Fibroblast of skin of scalp (primary cell): ENCODE measurements around the gene GDA.
A peak's percentile ranks its signal among the peaks of the same experiment; 100 is the strongest.
"Not testable (repeated sequence)": the region's sequence is repeated elsewhere in the genome, so short reads cannot be mapped to it uniquely, and the experiment has no call there.

Experiments
- DNase-seq: peaks from one replicate; pipeline ENCODE4 v3.0.0-alpha.2; 2013

GDA gene

DNA sequence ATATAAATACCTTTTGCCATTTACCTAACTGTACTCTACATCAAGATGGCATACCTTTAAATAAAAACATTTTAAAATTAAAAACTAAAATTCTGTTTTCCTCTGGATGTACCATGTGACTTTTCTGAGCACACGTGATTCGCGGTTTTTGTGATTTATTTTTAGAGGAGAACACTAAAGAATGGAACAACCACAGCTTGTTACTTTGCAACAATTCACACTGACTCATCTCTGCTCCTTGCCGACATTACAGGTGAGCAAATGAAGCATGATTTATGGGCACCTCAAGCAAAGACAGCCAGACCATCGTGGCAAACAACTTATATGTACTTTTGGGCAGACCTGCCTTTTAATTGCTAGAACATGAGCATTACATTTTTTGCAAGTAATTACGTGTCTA, 61.3 kb downstream of the GDA start:
- DNase-seq = no peak

DNA sequence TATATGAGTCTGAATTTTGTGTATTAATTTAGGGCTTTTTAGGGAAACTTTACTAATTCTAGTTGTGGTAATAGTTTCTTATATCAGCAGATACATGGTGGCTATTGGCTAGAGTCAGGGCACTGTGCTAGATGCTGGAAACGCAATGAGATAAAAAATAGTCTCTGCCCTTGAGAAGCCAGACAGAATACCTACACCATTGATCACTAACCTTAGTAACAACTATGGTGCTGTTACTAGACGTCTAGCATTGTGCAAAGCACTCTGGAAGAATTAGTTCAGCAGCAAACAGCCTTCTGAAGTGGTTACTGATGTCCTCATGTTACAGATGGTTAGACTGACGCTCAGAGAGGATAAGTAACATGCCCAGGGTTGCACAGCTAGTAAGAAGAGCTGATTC, 61.8 kb downstream of the GDA start:
- DNase-seq = no peak

DNA sequence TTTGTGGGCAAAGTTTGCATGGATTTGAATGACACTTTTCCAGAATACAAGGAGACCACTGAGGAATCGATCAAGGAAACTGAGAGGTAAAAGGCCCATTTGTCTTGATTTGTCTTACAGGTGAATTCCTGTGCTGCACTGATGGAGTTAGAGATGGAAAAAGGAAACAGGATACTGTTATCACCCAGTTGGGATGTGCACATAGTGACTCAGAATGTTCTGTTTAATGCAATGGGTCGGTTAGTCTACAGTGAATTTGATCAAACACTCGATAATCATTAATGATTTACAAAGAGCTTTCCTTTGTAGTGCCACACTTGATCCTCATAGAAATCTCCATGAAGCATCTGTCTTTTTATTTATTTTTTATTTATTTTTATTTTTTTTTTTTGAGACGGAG, 64.7 kb downstream of the GDA start:
- DNase-seq = no peak

DNA sequence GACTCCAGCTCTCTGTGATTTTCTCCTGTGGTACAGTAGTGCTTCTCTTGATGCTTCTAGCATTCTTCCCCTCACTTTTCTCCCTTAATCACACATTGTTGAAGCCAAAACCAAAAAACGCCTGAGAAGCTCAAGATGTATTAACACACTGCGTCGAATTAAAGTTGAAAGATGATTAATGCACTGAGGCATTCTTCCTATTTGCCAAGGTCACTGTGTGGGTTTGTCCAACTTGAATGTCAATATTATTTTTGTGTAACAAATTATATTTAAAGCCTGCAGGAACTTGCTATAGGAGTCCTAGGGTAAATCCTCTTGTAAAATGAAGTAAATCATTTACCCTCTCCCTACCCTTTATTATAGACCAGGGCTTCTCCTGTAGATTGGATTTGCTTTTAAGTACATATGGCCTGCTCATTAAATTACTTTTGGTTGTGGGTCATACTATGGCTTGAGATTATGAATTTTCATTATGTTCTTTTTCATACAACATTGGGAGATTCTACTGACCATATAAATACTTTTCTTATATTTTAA, 68.1 kb downstream of the GDA start:
- DNase-seq = no peak

DNA sequence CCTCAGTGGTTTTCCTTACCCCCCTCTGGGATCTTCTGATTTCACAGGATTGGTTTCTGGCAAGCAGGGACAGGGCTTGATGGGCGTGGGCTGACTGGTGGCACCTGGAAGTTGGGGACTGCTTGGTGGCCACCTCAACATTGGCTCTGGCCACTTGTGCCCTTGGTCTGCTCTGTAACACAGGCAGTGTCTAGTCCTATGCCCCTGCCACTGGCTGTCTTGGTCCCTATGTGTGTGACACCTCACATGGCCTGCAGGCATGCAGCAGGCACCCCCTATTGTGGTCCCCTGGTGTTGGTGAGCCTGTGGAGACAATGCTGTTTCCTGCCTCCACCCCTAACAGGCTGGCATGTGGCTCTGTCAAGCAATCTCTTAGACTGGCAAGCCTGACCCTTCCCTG, 71.3 kb downstream of the GDA start:
- DNase-seq = no peak

DNA sequence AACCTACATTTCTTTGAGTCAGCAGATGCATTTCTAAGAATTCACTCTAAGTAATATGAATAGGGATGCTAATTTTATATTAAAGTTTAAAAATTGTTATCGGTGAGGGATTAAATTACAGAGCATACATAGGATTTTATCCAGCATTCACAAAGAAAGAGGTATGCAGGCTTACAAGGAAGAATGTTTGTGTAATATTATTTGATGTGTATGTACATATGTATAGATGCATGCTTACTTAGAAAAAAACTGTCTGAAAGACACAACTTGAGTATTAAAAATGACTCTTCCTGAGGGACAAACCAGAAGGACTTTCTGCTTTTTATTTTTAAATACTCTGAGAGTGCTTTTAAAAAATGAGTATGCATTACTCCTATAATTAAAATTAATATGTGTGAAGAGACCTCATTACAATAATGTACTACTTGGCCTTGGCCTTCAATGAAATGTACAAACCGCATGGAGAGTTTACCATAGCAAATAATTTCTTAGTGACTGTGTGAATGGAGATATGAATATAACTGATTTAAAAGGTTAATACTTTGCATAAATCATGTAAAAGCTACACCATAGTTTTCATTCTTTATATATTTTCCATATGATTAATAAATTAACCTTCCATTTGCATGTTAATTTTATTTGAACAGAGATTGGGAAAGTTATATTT, 77.0 kb downstream of the GDA start:
- no peak for DNase-seq

DNA sequence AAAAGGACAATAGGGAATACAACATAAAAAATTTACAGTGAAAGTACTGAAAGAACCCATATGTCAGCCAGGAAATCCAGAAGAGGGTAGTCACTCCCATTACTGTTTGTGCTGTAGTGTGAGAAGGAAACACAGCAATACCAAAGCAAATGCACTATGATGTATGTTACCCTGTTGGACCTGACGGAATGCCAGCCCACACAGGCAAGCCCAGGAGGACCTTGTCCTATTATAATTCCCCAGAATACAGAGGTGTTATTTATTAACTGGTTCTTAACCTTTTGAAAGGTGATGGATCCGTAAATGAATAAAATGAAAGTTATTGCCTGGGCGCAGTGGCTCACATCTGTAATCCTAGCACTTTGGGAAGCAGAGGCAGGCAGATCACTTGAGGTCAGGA, 79.0 kb downstream of the GDA start:
- no peak for DNase-seq

DNA sequence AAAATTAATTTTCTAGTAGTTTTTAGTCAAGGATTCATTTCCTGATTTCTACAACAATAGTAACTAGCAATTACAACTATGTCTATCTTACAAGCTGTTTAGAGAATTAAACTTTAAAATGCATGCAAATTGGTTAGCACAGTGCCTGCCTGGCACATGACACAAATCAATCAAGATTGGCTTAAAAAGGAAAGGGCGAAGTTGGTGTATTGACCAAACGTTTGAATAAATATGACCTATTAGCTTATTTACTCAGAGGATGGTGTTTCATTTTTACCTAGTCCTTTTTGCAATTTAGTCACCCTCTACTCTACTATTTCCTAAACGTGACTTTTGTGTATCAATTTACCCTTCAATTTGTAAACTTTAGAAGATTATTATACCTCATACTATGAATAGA, 83.5 kb downstream of the GDA start:
- no peak for DNase-seq

DNA sequence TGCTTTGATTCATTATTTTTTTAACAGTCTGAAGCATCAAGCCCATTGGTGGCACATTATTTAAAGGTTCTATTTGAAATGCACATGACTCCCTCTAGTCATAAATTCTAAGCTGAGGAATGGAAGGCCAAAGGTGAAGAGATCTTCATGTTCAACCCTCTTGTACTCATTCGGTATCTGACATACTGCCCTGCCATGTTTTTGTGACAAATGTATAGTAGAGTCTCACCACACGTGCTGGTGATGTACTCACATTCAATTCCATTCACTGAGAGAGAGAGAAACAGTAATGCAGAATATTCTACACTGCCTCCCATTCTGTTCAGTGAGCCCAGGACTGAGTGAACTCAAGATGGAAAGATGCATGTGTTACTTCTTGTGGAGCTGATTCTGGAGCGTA, 98.3 kb downstream of the GDA start:
- no peak for DNase-seq

DNA sequence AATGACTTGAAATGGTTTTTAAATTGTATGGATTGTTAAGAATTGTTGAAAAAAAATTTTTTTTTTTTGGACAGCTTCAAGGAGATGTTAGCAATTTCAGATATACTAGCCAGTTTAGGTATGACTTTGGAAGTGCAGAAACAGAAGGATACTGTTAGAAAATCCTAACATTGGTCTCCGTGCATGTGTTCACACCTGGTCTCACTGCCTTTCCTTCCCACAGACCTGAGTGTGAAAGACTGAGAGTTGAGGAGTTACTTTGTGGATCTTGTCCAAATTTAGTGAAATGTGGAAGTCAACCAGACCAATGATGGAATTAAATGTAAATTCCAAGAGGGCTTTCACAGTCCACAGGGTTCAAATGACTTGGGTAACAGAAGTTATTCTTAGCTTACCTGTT, 102.3 kb downstream of the GDA start:
- no peak for DNase-seq

DNA sequence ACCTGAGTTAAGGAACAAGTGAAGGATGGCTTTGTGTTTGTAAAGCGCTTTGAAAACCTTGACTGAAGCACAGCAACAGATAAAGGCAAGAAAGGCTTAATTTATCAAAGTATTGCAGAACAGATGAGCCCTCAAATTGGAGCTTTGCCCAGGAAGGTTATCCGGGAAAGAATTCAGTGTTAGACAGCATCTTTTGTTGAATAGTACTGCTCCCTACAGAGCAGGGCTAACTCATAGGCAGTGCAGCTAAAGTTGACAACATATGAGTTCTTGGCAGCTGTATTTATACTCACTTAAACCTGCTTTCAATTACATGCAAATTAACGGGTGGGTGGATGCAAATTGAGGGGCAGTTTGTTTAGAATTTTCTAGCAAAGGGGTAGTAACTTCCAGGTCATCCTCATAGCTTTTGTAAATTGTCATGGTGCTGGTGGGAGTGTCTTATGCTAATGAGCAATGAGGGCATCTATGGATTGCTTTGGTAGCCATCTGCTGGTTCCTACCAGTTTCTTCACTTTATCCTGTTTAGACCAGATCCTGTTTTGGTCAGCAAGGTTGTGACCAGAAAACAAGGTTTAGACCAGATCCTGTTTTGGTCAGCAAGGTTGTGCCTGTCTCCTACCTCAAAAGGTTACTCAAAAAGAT, 105.8 kb downstream of the GDA start:
- DNase-seq = no peak

DNA sequence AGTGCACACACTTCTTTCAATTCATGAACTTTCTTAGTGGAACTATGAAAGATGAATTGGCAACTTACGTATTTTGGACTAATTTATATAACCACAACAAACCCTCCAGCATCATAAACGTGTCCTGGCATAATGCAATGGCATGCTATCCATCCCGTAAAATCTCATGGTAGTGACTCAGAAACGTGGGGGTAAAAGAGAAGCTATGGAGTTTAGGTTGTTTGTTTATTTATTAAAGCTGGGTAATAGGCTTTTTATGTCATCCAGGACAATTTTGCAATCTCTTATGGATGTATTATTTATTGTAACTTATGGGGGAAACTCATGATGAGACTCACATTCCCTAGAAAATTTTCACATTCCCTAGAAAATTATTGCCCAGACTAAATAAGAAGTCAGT, 106.3 kb downstream of the GDA start:
- DNase-seq = no peak

DNA sequence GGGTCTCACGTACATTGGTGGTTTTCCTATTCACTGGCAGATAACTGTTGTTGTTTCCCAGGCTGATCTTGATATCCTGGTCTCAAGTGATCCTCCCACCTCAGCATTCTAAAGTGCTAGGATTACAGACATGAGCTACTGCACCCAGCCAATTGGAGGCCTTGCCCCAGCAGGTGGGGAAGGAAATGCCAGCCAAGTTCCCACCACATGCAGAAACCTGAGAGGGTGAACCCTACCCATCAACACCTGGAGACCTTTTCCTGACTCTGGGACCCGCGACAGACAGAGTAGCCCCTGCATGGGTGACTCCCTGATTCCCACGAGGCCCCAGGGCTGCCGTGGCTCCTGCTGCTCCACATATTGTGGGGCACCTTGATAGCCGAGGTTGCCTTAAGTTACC, 107.7 kb downstream of the GDA start:
- DNase-seq = no peak

DNA sequence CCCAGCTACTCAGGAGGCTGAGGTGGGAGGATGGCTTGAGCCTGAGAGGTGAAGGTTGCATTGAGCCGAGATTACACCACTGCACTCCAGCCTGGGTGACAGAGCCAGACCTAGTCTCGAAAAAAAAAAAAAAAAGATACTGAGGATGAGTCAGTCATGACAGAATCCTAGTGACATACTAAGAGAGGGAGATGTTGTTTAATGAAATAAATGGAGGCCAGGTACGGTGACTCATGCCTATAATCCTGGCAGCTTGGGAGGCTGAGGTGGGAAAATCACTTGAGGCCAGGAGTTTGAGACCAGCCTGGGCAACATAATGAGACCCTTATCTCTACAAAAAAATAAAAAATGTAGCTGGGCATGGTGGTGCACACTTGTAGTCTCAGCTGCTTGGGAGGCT, 108.6 kb downstream of the GDA start:
- no peak for DNase-seq

DNA sequence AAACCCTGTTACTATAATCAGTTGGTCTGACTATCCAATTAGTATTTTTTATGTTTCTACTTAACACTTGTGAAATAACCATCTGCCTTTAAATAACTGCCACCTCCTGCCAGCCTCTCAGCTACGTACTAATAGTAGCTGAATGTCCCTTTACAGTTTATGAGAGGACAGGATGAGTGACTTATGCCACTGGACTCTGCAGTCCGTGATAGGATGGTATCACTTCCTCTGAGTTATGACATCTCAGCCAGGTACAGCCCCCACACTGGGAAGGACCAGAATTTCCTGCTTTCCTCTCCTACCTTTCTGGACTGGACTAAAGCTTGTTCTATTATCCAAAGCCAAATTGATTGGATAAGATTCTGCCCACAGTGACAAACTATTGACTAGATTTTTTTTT, 112.8 kb downstream of the GDA start:
- no peak for DNase-seq

DNA sequence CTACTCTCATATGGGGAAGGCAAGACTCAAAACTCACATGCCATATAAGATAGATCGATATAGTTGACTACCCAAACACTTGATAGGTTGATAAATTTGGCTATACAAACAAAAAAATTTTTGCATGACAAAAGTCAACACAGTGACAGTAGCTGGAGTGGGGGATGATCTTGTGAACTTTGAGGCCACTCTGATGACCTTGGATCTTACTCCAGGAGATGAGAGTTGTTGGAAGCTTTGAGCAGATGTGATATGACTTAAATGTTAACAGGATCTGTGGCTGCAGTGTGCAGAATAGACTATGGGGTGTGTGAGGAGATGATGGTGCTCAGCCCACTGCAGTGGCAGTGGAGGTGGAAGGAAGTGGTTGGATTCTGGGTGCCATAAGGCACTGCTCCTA, 114.3 kb downstream of the GDA start:
- DNase-seq = no peak

DNA sequence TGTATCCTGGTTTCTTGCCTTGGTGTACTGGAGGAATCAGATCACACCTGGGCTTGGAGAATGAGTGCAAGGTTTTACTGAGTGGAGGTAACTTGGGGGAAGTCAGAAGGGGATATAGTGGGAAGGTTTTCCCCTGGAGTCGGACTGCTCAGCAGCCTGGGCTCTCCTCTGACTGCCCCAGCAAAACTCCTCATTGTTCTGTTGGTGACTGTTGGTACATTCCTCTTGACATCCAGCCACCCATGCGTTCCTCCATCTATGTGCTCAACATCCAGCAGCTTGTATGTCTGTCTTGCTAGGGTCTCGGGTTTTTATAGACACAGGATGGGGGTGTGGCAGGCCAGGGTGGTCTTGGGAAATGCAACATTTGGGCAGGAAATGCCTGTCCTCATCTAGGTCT, 119.7 kb downstream of the GDA start:
- DNase-seq = no peak

DNA sequence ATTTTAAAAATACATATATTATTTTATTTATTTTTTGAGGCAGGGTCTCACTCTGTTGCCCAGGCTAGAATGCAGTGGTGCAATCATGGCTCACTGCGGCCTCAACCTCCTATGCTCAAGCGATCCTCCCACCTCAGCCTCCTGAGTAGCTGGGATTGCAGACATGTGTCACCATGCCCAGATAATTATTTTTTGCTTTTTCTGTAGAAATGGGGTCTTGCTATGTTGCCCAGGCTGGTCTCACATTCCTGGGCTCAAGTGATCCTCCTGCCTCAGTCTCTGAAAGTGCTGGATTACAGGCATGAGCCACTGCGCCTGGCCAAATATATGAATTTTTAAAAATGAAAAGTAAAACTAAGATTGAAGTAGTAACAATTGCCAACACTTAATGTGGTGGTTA, 121.1 kb downstream of the GDA start:
- not testable (repeated sequence) for DNase-seq

DNA sequence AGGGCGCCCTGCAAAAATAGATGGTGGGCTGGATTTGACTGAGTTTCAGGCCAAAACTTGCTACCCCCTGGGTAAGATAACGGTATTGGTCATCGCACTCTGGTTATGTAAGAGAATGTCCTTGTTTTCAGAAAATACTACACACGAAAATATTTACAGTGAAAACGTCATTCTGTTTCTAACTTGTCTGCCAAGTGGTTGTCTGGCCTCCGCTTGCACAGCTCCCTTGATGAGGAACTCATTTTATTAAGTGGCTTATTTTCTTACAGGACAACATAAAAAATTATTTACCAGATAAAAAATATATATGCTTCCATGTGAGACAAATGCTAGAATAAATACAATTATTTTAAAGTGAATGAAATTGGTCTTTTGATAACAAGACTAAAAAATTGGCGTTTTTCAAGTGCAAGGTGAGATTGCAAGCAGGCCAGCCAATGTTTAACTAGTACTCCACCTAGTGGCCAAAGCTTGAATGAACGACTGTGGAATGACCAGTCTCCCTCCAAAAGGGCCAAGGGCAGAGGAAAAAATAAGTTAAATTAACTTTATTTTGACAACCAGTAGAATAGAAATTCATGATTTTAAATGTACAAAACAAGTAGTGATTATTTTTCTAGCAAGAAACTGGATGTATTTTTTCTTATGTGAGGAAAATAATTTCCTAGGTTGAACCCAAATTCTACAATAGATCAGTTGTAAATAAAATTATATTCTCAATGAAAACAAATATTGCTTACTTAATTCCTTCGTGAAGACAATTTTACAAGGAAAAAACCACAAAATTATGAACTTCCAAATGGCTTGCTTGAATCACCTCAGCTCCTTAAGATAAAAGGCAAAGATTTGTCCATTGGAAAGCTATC, 122.6 kb downstream of the GDA start:
- DNase-seq = peak; percentile 51

DNA sequence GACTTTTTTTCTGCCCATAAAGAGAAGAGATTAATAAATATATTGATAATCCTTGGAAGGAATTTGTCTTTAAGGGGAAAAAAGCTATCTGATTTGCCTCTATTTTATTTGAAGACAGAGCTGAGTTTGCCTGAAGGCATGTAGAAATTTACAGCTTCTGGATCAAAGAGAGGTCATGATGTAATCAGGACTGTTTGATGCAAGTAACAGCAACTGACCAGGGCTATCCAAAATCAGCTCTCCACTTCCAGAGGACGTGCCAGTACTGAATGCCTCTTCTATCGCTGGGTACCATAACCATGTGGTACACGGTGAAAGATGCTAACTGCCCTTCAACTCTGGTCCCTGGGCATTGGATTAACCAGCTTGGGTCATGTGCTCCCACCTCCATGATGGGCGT, 125.2 kb downstream of the GDA start:
- DNase-seq = no peak

DNA sequence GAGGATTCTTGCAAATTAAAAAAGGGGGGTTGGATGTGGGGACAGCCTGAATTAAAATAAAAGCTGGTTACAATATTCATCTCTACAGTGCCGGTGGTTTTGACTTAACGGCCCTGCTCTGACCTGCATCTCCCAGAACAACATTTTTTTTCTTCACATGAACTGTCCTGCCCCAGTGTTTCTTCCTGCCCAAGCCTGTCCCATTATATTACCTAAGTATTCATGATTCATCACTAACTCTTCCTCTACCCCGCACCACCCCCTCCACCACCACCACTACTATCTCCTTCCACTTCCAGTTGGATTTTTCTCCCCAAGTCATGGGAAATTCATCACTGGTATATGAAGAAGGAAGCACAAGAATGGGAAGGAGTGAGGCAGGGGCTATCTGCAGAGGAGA, 125.7 kb downstream of the GDA start:
- no peak for DNase-seq

DNA sequence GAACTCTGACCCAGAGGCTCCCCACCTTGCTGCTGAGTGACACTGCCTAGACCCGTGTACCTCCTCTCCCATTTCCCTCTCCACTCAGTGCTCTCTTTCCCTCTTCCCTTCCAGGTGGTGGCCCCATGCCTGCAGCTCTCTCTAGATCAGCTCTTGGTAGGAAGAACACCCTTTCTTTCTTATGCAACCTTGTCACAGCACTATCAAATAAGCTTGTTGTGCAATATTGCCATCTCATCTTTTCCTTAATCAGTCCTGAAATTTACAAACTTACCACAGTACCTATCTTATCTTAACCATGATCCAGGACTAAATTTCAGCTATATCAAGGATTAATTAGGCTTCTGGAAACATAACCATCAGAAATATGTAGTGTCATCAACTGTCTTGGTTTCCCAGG, 127.2 kb downstream of the GDA start:
- DNase-seq = no peak

DNA sequence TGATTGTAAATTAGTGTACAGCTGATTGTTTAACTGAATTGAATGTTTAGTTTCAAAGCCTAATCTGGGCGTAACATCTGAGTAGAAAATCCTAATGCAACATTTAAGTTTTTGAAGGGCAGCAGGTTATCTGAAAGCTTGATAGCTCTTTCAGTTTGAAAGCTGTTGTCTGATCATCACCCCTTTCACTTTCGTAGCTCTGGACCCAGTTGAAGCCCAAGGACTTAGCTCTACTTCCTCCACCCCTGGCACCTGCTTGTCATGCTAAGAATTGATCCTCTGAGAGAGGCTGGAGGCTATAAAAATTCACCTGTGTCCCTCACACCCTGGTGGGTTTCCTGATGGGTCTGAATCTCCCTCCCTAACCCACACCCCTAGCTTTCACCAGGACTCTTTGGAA, 129.7 kb downstream of the GDA start:
- no peak for DNase-seq
